ENCODE results near the gene EP400.

DNA sequence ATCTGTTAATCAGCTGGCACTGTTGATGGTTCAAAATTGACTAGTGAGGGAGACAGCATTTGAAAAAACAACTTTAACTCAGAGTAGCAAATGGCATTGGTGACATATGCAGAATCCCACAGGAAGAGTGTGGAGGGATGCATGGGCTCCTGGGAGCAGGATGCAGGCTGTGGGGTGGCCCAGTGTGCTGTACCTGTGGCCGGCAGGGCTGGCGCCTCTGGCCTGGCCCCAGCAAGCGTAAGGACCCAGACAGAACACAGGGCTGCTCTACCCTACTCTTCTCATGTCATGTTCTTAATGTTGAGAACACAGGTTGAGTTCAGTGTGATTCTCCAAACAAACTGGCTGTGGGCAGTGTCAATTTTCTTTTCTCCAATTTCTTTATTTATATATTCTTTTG, 160.9 kb downstream of the EP400 start:
- TF ChIP-seq, protein P1, sequence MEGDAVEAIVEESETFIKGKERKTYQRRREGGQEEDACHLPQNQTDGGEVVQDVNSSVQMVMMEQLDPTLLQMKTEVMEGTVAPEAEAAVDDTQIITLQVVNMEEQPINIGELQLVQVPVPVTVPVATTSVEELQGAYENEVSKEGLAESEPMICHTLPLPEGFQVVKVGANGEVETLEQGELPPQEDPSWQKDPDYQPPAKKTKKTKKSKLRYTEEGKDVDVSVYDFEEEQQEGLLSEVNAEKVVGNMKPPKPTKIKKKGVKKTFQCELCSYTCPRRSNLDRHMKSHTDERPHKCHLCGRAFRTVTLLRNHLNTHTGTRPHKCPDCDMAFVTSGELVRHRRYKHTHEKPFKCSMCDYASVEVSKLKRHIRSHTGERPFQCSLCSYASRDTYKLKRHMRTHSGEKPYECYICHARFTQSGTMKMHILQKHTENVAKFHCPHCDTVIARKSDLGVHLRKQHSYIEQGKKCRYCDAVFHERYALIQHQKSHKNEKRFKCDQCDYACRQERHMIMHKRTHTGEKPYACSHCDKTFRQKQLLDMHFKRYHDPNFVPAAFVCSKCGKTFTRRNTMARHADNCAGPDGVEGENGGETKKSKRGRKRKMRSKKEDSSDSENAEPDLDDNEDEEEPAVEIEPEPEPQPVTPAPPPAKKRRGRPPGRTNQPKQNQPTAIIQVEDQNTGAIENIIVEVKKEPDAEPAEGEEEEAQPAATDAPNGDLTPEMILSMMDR (optimal IDR thresholded peaks at IDR 0.05 in 1 of 3, IDR thresholded peaks at IDR 0.05 in 1 of 3, conservative IDR thresholded peaks at IDR 0.05 in 1 of 3; ENCODE audit: extremely low read depth in 1 of 3, insufficient read depth in 2 of 3, low read length in 3 of 3) = no peak
- no peak for TF ChIP-seq EZH2 (IDR thresholded peaks at IDR 0.05; ENCODE audit: low read length)
